HepG2 (cell line): Measurements from ENCODE around the gene COL5A1. TPM values are rescaled to one million over a fixed set of nuclear protein-coding genes. Genes with fewer than 3 reads are reported as not detected.

ENCODE experiments used
- ATAC-seq: fragments of 200-7000 bp; cut with Tn5 transposase; 3 replicates; pipeline ENCODE4 v1.9.1; 2020; ENCODE audit warnings: mild to moderate bottlenecking, moderate library complexity
- BruUV-seq: library from RNA; stranded (reverse); fragments of 400-500 nt; replicated peaks from 2 replicates; lab custom pipeline; 2021; lab: Mats Ljungman, UMichigan
- CTCF ChIA-PET: fragments of 300-600 bp; formaldehyde crosslinking; extraction: SDS; loops from one replicate; lab custom pipeline; 2021; ENCODE audit warnings: low total read pairs, inconsistent platforms, low intra/inter-chr PET ratio; lab: Yijun Ruan, JAX
- POLR2A ChIA-PET: fragments of 350-600 bp; sonication (Branson Sonifier 250); formaldehyde crosslinking; loops from one replicate; lab custom pipeline; 2020; ENCODE audit warnings: antibody characterized with exemption, inconsistent platforms; lab: Yijun Ruan, JAX
- DNase-seq: peaks from one replicate; pipeline ENCODE4 v3.0.0-alpha.2; 2015; ENCODE audit warnings: low spot score
- FAIRE-seq: peaks from 3 replicates; lab custom pipeline; 2011; peaks lifted over from hg19 to GRCh38; lab: Jason Lieb, UNC
- H2AFZ ChIP-seq: one replicate; pipeline ENCODE4 v1.6.1; 2011; ENCODE audit warnings: low read length, inconsistent platforms
- H3K27ac ChIP-seq: fragments of 300-600 bp; 3 replicates; pipeline ENCODE4 v1.8.0; 2011; ENCODE audit warnings: mixed run types, mild to moderate bottlenecking, mixed read lengths, low read length, inconsistent platforms; ENCODE audit not compliant: insufficient read depth; ENCODE audit errors: extremely low read length
- H3K27me3 ChIP-seq, 2 experiments: fragments of 200-600 bp in 1 of 2; 2 replicates in 1 of 2; 3 replicates in 1 of 2; pipeline versions ENCODE4 v1.6.0 to v1.8.0; 2011; ENCODE audit warnings: low read length in 2 of 2, mild to moderate bottlenecking in 2 of 2, moderate library complexity in 2 of 2, inconsistent platforms in 1 of 2; ENCODE audit not compliant: insufficient read depth in 2 of 2, control insufficient read depth in 1 of 2
- H3K36me3 ChIP-seq, 2 experiments: fragments of 200-600 bp in 1 of 2; replicated peaks in 1 of 2; 2 replicates in 1 of 2; 3 replicates in 1 of 2; pipeline versions ENCODE4 v1.5.1 to v1.8.0; 2011; ENCODE audit warnings: low read length in 2 of 2, inconsistent platforms in 1 of 2; ENCODE audit not compliant: insufficient read depth in 2 of 2, control insufficient read depth in 1 of 2
- H3K4me1 ChIP-seq: 2 replicates; pipeline ENCODE4 v1.5.1; 2012; ENCODE audit warnings: low read length, inconsistent platforms; ENCODE audit not compliant: insufficient read depth
- H3K4me2 ChIP-seq: 2 replicates; pipeline ENCODE4 v1.6.0; 2011; ENCODE audit warnings: low read depth, low read length, inconsistent platforms
- H3K4me3 ChIP-seq, 3 experiments: fragments of 200-600 bp in 1 of 3; sonication (generic), shearing (Covaris generic) in 1 of 3; replicated peaks in 1 of 3; 2 replicates each; pipeline ENCODE4 v1.5.1; 2011 to 2016; ENCODE audit warnings: low read length in 3 of 3, inconsistent platforms in 2 of 3, low read depth in 2 of 3, mild to moderate bottlenecking in 2 of 3, control low read depth in 1 of 3, mixed read lengths in 1 of 3; ENCODE audit not compliant: insufficient read depth in 1 of 3
- H3K79me2 ChIP-seq: one replicate; pipeline ENCODE4 v1.6.1; 2011; ENCODE audit warnings: low read length, inconsistent platforms; ENCODE audit not compliant: insufficient read depth
- H3K9ac ChIP-seq: 2 replicates; pipeline ENCODE4 v1.6.0; 2011; ENCODE audit warnings: mild to moderate bottlenecking, low read depth, low read length, inconsistent platforms; ENCODE audit not compliant: insufficient read depth
- H3K9me3 ChIP-seq: 2 replicates; pipeline ENCODE4 v1.5.1; 2012; ENCODE audit warnings: mild to moderate bottlenecking, low read length
- H4K20me1 ChIP-seq: 2 replicates; pipeline ENCODE4 v1.6.0; 2011; ENCODE audit warnings: inconsistent platforms, mild to moderate bottlenecking, low read length, moderate library complexity; ENCODE audit not compliant: insufficient read depth
- HNF1A ChIP-seq, 2 experiments: sonication (generic) in 1 of 2; formaldehyde crosslinking in 1 of 2; IDR thresholded peaks; 2 replicates each; pipeline versions ENCODE4 v1.4.0 to v1.6.1; 2016 to 2020; ENCODE audit warnings: borderline replicate concordance in 1 of 2, low read depth in 1 of 2, mild to moderate bottlenecking in 1 of 2, missing genetic modification reagents in 1 of 2
- KDM2A ChIP-seq: sonication (generic); formaldehyde crosslinking; IDR thresholded peaks from 2 replicates; pipeline ENCODE4 v1.4.0; 2020; ENCODE audit warnings: low read depth, missing genetic modification reagents, borderline replicate concordance
- WGBS: methylation state at CpG from one replicate; pipeline ENCODE4 v1.1.6; 2017; ENCODE audit warnings: low lambda C conversion rate; 5-methylcytosine and 5-hydroxymethylcytosine counted together
- in situ Hi-C: cut with HindIII; loops from 2 replicates; pipeline ENCODE4 v1.10.0; 2017; ENCODE audit warnings: low pct_unique_long_range_greater_than_20kb; ENCODE audit not compliant: extremely low pct_ligation_motif_present
- intact Hi-C: fragments of 100-400 bp; cut with micrococcal nuclease; formaldehyde crosslinking; loops from one replicate; pipeline ENCODE4 v1.10.0; 2022; ENCODE audit not compliant: unreplicated experiment
- polyA plus RNA-seq, 8 experiments: library from polyadenylated mRNA; depleted of rRNA in 3 of 8; stranded (reverse) in 7 of 8; unstranded in 1 of 8; fragments of >200 nt; fragmentation: Illumina TruSeq in 4 of 8; extraction: Trizol in 4 of 8; gene quantifications; 2 replicates each; pipeline versions ENCODE4 v1.2.1 to v1.2.3, GENCODE V29; 2011 to 2016; ENCODE audit warnings: low read depth in 4 of 8, missing spikeins in 1 of 8, mixed read lengths in 1 of 8; ENCODE audit not compliant: insufficient read depth in 1 of 8
- total RNA-seq, 5 experiments: library from RNA; depleted of rRNA; stranded (reverse); fragments of >200 nt; fragmentation: Illumina TruSeq; extraction: Trizol; gene quantifications; 2 replicates each; pipeline ENCODE4 v1.2.3, GENCODE V29; 2016; ENCODE audit warnings: low read depth in 1 of 5
- TF ChIP-seq, protein P1 (sequence below): fragments of 450-650 bp; IDR thresholded peaks from 2 replicates; pipeline ENCODE4 v1.6.1; 2016

COL5A1 gene
- total and polyA plus RNA-seq, 2 of the 13 experiments (the other 11 are each of a cell fraction or from before 2014, with no cell fraction given) = not detected

- intact Hi-C loops (no loop called here), in situ Hi-C loops (no loop called here)
- 44% methylated on average over 13 of the region's 21 CpGs for WGBS
- Histone ChIP-seq H3K9me3 (no peaks in the 10 kb centered on the region), H3K4me3 (no peak overlapping the region), H3K27me3 (peaks cover 10 to 62% of the 10 kb centered on the region in 2 experiments), H3K79me2 (no peaks in the 10 kb centered on the region), H3K36me3 (no peaks in the 10 kb centered on the region), H4K20me1 (peaks cover 3% of the 10 kb centered on the region; the same call in 1 of the 2 replicates), H3K27ac (no peak overlapping the region), H3K9ac (no peak overlapping the region), H3K4me2 (no peak overlapping the region), H2AFZ (no peak overlapping the region), H3K4me1 (no peaks in the 10 kb centered on the region)
- CTCF ChIA-PET = no interaction called here
- BruUV-seq = no TSS peak
- FAIRE-seq (no peak), DNase-seq (no peak), ATAC-seq (no peak)
- TF ChIP-seq KDM2A (CRISPR knock-in tag) = no peak
- TF ChIP-seq, protein P1, sequence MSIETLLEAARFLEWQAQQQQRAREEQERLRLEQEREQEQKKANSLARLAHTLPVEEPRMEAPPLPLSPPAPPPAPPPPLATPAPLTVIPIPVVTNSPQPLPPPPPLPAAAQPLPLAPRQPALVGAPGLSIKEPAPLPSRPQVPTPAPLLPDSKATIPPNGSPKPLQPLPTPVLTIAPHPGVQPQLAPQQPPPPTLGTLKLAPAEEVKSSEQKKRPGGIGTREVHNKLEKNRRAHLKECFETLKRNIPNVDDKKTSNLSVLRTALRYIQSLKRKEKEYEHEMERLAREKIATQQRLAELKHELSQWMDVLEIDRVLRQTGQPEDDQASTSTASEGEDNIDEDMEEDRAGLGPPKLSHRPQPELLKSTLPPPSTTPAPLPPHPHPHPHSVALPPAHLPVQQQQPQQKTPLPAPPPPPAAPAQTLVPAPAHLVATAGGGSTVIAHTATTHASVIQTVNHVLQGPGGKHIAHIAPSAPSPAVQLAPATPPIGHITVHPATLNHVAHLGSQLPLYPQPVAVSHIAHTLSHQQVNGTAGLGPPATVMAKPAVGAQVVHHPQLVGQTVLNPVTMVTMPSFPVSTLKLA = peak; percentile 94
- POLR2A ChIA-PET = no interaction called here
Measured at GRCh38 chr9:134826336-134827285, 185.0 kb downstream of the COL5A1 start.

DNA sequence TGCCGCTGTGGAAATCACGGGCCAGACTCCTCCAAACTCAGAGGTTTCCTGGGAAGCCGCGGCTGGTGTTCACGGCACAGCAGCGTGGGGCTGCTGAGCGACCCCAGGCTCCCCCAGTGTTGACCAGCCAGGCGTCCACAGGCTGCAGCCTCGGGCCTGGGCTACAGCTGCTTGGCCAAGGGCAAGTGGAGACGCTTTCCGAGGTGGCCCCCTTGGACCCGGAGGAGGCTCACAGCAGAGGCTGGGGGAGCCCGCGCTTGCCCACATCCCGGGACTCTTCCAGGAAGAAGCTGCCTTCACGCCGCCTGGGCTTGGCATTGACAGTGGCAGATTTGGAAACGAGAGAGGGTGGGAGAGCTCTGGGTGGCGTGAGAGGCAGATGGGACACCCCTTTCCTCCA, 186.0 kb downstream of the COL5A1 start:
- Histone ChIP-seq H3K79me2 (no peaks in the 10 kb centered on the region), H3K4me2 (no peak overlapping the region), H3K9me3 (no peaks in the 10 kb centered on the region), H2AFZ (no peak overlapping the region), H3K9ac (no peak overlapping the region), H3K36me3 (no peaks in the 10 kb centered on the region), H3K27ac (no peak overlapping the region), H4K20me1 (peaks cover 3% of the 10 kb centered on the region; the same call in 1 of the 2 replicates), H3K4me1 (no peaks in the 10 kb centered on the region), H3K27me3 (peaks cover 8 to 61% of the 10 kb centered on the region in 2 experiments; a peak in 4 of 5 replicates), H3K4me3 (no peak overlapping the region)
- no TSS peak for BruUV-seq
- in situ Hi-C loops = no loop called here
- TF ChIP-seq HNF1A (IDR thresholded peaks at IDR 0.05; ENCODE audit: low read depth) = no peak
- no peak for TF ChIP-seq HNF1A (CRISPR knock-in tag; IDR thresholded peaks at IDR 0.05; ENCODE audit: borderline replicate concordance)
- DNase-seq = no peak
- intact Hi-C loops = no loop called here
- no peak for FAIRE-seq
- POLR2A ChIA-PET = no interaction called here
- WGBS = 47% methylated on average over 10 of the region's 19 CpGs
- ATAC-seq = no peak
- CTCF ChIA-PET = no interaction called here
